GM12891 (cell line): Measurements from ENCODE around the gene ARHGAP26.

Experiments
- DNase-seq: peaks from one replicate; pipeline ENCODE4 v3.0.0; 2011; ENCODE audit warnings: low spot score; ENCODE audit not compliant: insufficient read length
- FAIRE-seq: peaks from 2 replicates; lab custom pipeline; 2011; peaks lifted over from hg19 to GRCh38; lab: Jason Lieb, UNC
- PAX5 ChIP-seq: IDR thresholded peaks from 2 replicates; pipeline ENCODE4 v1.6.1; 2011; ENCODE audit warnings: low read length, moderate library complexity, mild to moderate bottlenecking; ENCODE audit not compliant: insufficient read depth, severe bottlenecking
- POLR2A ChIP-seq: IDR thresholded peaks from 2 replicates; pipeline ENCODE4 v1.6.1; 2011; ENCODE audit warnings: low read depth, low read length, control low read depth
- POLR2AphosphoS5 ChIP-seq: IDR thresholded peaks from 2 replicates; pipeline ENCODE4 v1.6.1; 2011; ENCODE audit warnings: low read depth, low read length, control low read depth
- POU2F2 ChIP-seq: IDR thresholded peaks from 2 replicates; pipeline ENCODE4 v1.6.1; 2011; ENCODE audit warnings: low read depth, mild to moderate bottlenecking, control low read depth, low read length, moderate library complexity
- SPI1 ChIP-seq: IDR thresholded peaks from 2 replicates; pipeline ENCODE4 v1.6.1; 2011; ENCODE audit warnings: low read depth, low read length, control low read depth
- TAF1 ChIP-seq: IDR thresholded peaks from 2 replicates; pipeline ENCODE4 v1.6.1; 2011; ENCODE audit warnings: low read depth, low read length, control low read depth

Gene ARHGAP26

GRCh38 chr5:143064218-143064641 is 294.1 kb downstream of the ARHGAP26 start:
- DNase-seq: no peak
- TF ChIP-seq POLR2AphosphoS5 (no peak), PAX5 (no peak), TAF1 (no peak), POU2F2 (no peak)
- FAIRE-seq: no peak

- FAIRE-seq: no peak
- no peak for TF ChIP-seq TAF1
- peak; percentile 50; the same call in 1 of the 2 replicates for TF ChIP-seq SPI1
- TF ChIP-seq POLR2A: no peak
Observed at GRCh38 chr5:143064676-143065075, 294.5 kb downstream of the ARHGAP26 start.

GRCh38 chr5:143065185-143065965 is 295.2 kb downstream of the ARHGAP26 start:
- DNase-seq (no peak), FAIRE-seq (peak; percentile 60)
- TF ChIP-seq POLR2AphosphoS5 (no peak), POLR2A (no peak), PAX5 (no peak), TAF1 (no peak), SPI1 (no peak), POU2F2 (no peak)

More at GRCh38 chr5:143064676-143065075, 294.5 kb downstream of the ARHGAP26 start:
- no peak for DNase-seq

GRCh38 chr5:143065996-143066522 is 295.9 kb downstream of the ARHGAP26 start:
- TF ChIP-seq POU2F2 (no peak), PAX5 (peak; percentile 68)
- no peak for DNase-seq
- peak; percentile 81 for FAIRE-seq

- DNase-seq (no peak), FAIRE-seq (peak; percentile 83)
- TF ChIP-seq POLR2AphosphoS5: no peak
- TF ChIP-seq SPI1: no peak
- TF ChIP-seq TAF1: peak; percentile 15; the same call in 1 of the 2 replicates
- no peak for TF ChIP-seq PAX5
- no peak for TF ChIP-seq POLR2A
- TF ChIP-seq POU2F2: no peak
Observed at GRCh38 chr5:143066556-143067281, 296.5 kb downstream of the ARHGAP26 start.

GRCh38 chr5:143068712-143069111 is 298.5 kb downstream of the ARHGAP26 start:
- DNase-seq: no peak
- TF ChIP-seq PAX5 (no peak), POU2F2 (no peak), TAF1 (no peak), POLR2A (no peak), POLR2AphosphoS5 (no peak), SPI1 (no peak)
- FAIRE-seq: no peak

GRCh38 chr5:143071927-143072326 is 301.8 kb downstream of the ARHGAP26 start:
- no peak for FAIRE-seq
- no peak for DNase-seq
- TF ChIP-seq POLR2A: no peak
- no peak for TF ChIP-seq SPI1
- no peak for TF ChIP-seq TAF1
- TF ChIP-seq POLR2AphosphoS5: no peak
- no peak for TF ChIP-seq POU2F2
- no peak for TF ChIP-seq PAX5

- FAIRE-seq: peak; percentile 57
- no peak for DNase-seq
- TF ChIP-seq POLR2A (no peak), POU2F2 (no peak), PAX5 (no peak), POLR2AphosphoS5 (no peak), TAF1 (no peak), SPI1 (no peak)
Observed at GRCh38 chr5:143072734-143073133, 302.6 kb downstream of the ARHGAP26 start.

- DNase-seq: no peak
- FAIRE-seq: no peak
- TF ChIP-seq POU2F2 (no peak), PAX5 (no peak), TAF1 (no peak), POLR2A (no peak), POLR2AphosphoS5 (no peak), SPI1 (no peak)
Observed at GRCh38 chr5:143073766-143074165, 303.6 kb downstream of the ARHGAP26 start.
